HEK293T (cell line): ENCODE results near the gene C5orf22.

ENCODE experiments used
- BHLHE40 ChIP-seq: fragments of 450-650 bp; IDR thresholded peaks from 2 replicates; pipeline ENCODE4 v1.6.1; 2016; ENCODE audit warnings: mild to moderate bottlenecking, moderate library complexity, borderline replicate concordance
- FOXA1 ChIP-seq: fragments of 450-650 bp; IDR thresholded peaks from 2 replicates; pipeline ENCODE4 v1.6.1; 2016; ENCODE audit warnings: mild to moderate bottlenecking
- FOXK2 ChIP-seq: fragments of 450-650 bp; IDR thresholded peaks from 2 replicates; pipeline ENCODE4 v1.6.1; 2016; ENCODE audit warnings: mild to moderate bottlenecking
- FOXM1 ChIP-seq: fragments of 450-650 bp; IDR thresholded peaks from 2 replicates; pipeline ENCODE4 v1.6.1; 2017; ENCODE audit warnings: mild to moderate bottlenecking, borderline replicate concordance
- HDGF ChIP-seq: fragments of 450-650 bp; IDR thresholded peaks from 2 replicates; pipeline ENCODE4 v1.6.1; 2017; ENCODE audit warnings: antibody characterized with exemption, borderline replicate concordance
- L3MBTL2 ChIP-seq: fragments of 450-650 bp; conservative IDR thresholded peaks from 2 replicates; pipeline ENCODE4 v1.6.1; 2016; ENCODE audit warnings: mild to moderate bottlenecking
- NFRKB ChIP-seq: fragments of 450-650 bp; IDR thresholded peaks from 2 replicates; pipeline ENCODE4 v1.6.1; 2016; ENCODE audit warnings: mild to moderate bottlenecking, moderate library complexity
- PKNOX1 ChIP-seq: fragments of 450-650 bp; IDR thresholded peaks from 2 replicates; pipeline ENCODE4 v1.6.1; 2016
- SP1 ChIP-seq: fragments of 450-650 bp; IDR thresholded peaks from 2 replicates; pipeline ENCODE4 v1.6.1; 2017
- SUZ12 ChIP-seq: fragments of 450-650 bp; IDR thresholded peaks from 2 replicates; pipeline ENCODE4 v1.6.1; 2016; ENCODE audit warnings: mild to moderate bottlenecking
- TARDBP ChIP-seq: fragments of 450-650 bp; IDR thresholded peaks from 2 replicates; pipeline ENCODE4 v1.6.1; 2016
- ZNF384 ChIP-seq: fragments of 450-650 bp; IDR thresholded peaks from 2 replicates; pipeline ENCODE4 v1.6.1; 2016

- TF ChIP-seq ZNF384 (no peak), FOXK2 (no peak), BHLHE40 (no peak), SP1 (no peak), FOXM1 (no peak), NFRKB (no peak), L3MBTL2 (no peak), TARDBP (no peak), HDGF (no peak), PKNOX1 (no peak), SUZ12 (no peak), FOXA1 (no peak)
These were observed 55.4 kb downstream of the C5orf22 start for GRCh38 chr5:31587546-31587945.
